ENCODE results near the gene SPEF2. TPM values are rescaled to one million over a fixed set of nuclear protein-coding genes. Genes with fewer than 3 reads are reported as not detected.

Gene SPEF2
- total and polyA plus RNA-seq, 2 of the 13 experiments (the other 11 are each of a cell fraction or from before 2014, with no cell fraction given): 1.5 to 2.3 TPM

GRCh38 chr5:35835796-35836742 lies 218.4 kb downstream of the SPEF2 start:
- ATAC-seq (no peak), FAIRE-seq (no peak), DNase-seq (ENCODE audit: low spot score) (no peak)
- H3K27ac ChIP-seq (ENCODE audit: extremely low read length, insufficient read depth, low read length): no peak overlapping the region
- POLR2A ChIA-PET: no interaction called here
- H3K27me3 ChIP-seq (ENCODE audit: control insufficient read depth in 1 of 2, insufficient read depth in 2 of 2, low read length in 2 of 2): no peaks in the 10 kb centered on the region; a peak in 1 of 5 replicates
- H3K9me3 ChIP-seq (ENCODE audit: low read length): no peaks in the 10 kb centered on the region
- no peaks in the 10 kb centered on the region for H3K79me2 ChIP-seq (ENCODE audit: insufficient read depth, low read length)
- CTCF ChIA-PET (ENCODE audit: low intra/inter-chr PET ratio, low total read pairs): no interaction called here
- H3K9ac ChIP-seq (ENCODE audit: insufficient read depth, low read depth, low read length): no peak overlapping the region
- TF ChIP-seq, protein P1, sequence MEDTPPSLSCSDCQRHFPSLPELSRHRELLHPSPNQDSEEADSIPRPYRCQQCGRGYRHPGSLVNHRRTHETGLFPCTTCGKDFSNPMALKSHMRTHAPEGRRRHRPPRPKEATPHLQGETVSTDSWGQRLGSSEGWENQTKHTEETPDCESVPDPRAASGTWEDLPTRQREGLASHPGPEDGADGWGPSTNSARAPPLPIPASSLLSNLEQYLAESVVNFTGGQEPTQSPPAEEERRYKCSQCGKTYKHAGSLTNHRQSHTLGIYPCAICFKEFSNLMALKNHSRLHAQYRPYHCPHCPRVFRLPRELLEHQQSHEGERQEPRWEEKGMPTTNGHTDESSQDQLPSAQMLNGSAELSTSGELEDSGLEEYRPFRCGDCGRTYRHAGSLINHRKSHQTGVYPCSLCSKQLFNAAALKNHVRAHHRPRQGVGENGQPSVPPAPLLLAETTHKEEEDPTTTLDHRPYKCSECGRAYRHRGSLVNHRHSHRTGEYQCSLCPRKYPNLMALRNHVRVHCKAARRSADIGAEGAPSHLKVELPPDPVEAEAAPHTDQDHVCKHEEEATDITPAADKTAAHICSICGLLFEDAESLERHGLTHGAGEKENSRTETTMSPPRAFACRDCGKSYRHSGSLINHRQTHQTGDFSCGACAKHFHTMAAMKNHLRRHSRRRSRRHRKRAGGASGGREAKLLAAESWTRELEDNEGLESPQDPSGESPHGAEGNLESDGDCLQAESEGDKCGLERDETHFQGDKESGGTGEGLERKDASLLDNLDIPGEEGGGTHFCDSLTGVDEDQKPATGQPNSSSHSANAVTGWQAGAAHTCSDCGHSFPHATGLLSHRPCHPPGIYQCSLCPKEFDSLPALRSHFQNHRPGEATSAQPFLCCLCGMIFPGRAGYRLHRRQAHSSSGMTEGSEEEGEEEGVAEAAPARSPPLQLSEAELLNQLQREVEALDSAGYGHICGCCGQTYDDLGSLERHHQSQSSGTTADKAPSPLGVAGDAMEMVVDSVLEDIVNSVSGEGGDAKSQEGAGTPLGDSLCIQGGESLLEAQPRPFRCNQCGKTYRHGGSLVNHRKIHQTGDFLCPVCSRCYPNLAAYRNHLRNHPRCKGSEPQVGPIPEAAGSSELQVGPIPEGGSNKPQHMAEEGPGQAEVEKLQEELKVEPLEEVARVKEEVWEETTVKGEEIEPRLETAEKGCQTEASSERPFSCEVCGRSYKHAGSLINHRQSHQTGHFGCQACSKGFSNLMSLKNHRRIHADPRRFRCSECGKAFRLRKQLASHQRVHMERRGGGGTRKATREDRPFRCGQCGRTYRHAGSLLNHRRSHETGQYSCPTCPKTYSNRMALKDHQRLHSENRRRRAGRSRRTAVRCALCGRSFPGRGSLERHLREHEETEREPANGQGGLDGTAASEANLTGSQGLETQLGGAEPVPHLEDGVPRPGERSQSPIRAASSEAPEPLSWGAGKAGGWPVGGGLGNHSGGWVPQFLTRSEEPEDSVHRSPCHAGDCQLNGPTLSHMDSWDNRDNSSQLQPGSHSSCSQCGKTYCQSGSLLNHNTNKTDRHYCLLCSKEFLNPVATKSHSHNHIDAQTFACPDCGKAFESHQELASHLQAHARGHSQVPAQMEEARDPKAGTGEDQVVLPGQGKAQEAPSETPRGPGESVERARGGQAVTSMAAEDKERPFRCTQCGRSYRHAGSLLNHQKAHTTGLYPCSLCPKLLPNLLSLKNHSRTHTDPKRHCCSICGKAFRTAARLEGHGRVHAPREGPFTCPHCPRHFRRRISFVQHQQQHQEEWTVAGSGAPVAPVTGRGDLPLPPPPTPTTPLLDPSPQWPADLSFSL (CRISPR knock-in tag; IDR thresholded peaks at IDR 0.05): no peak
- TF ChIP-seq POGZ (CRISPR knock-in tag; IDR thresholded peaks at IDR 0.05) (no peak), LRRFIP1 (CRISPR knock-in tag; conservative IDR thresholded peaks at IDR 0.05) (no peak), PBX3 (CRISPR knock-in tag; IDR thresholded peaks at IDR 0.05; ENCODE audit: borderline replicate concordance) (no peak), RARG (CRISPR knock-in tag; IDR thresholded peaks at IDR 0.05; ENCODE audit: low read depth) (no peak), ZMYM2 (CRISPR knock-in tag; IDR thresholded peaks at IDR 0.05) (no peak), ZNF740 (CRISPR knock-in tag; IDR thresholded peaks at IDR 0.05) (no peak), MEIS2 (CRISPR knock-in tag; IDR thresholded peaks at IDR 0.05) (no peak), ZNF234 (CRISPR knock-in tag; conservative IDR thresholded peaks at IDR 0.05) (no peak), ZNF773 (CRISPR knock-in tag; IDR thresholded peaks at IDR 0.05; ENCODE audit: borderline replicate concordance) (no peak)
- TF ChIP-seq, protein P2, sequence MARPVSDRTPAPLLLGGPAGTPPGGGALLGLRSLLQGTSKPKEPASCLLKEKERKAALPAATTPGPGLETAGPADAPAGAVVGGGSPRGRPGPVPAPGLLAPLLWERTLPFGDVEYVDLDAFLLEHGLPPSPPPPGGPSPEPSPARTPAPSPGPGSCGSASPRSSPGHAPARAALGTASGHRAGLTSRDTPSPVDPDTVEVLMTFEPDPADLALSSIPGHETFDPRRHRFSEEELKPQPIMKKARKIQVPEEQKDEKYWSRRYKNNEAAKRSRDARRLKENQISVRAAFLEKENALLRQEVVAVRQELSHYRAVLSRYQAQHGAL (CRISPR knock-in tag; IDR thresholded peaks at IDR 0.05; ENCODE audit: not compliant biosample characterization): no peak
- 4% methylated on average over 7 of the region's 7 CpGs for WGBS (ENCODE audit: low lambda C conversion rate)
- H4K20me1 ChIP-seq (ENCODE audit: insufficient read depth, low read length): no peaks in the 10 kb centered on the region
- H3K4me1 ChIP-seq (ENCODE audit: insufficient read depth, low read length): no peaks in the 10 kb centered on the region
- H2AFZ ChIP-seq (ENCODE audit: low read length): no peak overlapping the region
- no peaks in the 10 kb centered on the region for H3K36me3 ChIP-seq (replicated peaks in 1 of 2; ENCODE audit: control insufficient read depth in 1 of 2, insufficient read depth in 2 of 2, low read length in 2 of 2)
- no peak overlapping the region for H3K4me2 ChIP-seq (ENCODE audit: low read depth, low read length)
- in situ Hi-C loops (cut with HindIII; ENCODE audit: extremely low pct_ligation_motif_present, low pct_unique_long_range_greater_than_20kb) (no loop called here), intact Hi-C loops (cut with micrococcal nuclease; ENCODE audit: unreplicated experiment) (no loop called here)
- no TSS peak for BruUV-seq (replicated peaks)
- H3K4me3 ChIP-seq (replicated peaks in 1 of 3; ENCODE audit: insufficient read depth in 1 of 3, low read depth in 2 of 3, low read length in 3 of 3): no peak overlapping the region
